IMR-90 (cell line): ENCODE results near the gene COA1. TPM values are rescaled to one million over a fixed set of nuclear protein-coding genes. Genes with fewer than 3 reads are reported as not detected.

Experiments
- ATAC-seq: fragments of 200-7000 bp; cut with Tn5 transposase; 2 replicates; pipeline ENCODE4 v1.9.1; 2020; ENCODE audit warnings: low read depth, mild to moderate bottlenecking, moderate library complexity
- BruUV-seq: library from RNA; stranded (reverse); fragments of 400-500 nt; replicated peaks from 2 replicates; lab custom pipeline; 2021; lab: Mats Ljungman, UMichigan
- CTCF ChIA-PET: fragments of 300-600 bp; formaldehyde crosslinking; extraction: SDS; loops from one replicate; lab custom pipeline; 2021; ENCODE audit warnings: antibody characterized with exemption; lab: Yijun Ruan, JAX
- POLR2A ChIA-PET: fragments of 300-600 bp; sonication (Branson Sonifier 250); formaldehyde crosslinking; loops from one replicate; lab custom pipeline; 2022; ENCODE audit warnings: antibody characterized with exemption; ENCODE audit not compliant: unreplicated experiment; lab: Charles Lee
- DNase-seq: peaks from one replicate; pipeline ENCODE4 v3.0.0; 2013
- H2AFZ ChIP-seq: replicated peaks from 2 replicates; pipeline ENCODE3; 2013; ENCODE audit warnings: low read length, mild to moderate bottlenecking; ENCODE audit not compliant: poor library complexity
- H2AK5ac ChIP-seq: 2 replicates; pipeline ENCODE4 v1.6.1; 2013; ENCODE audit warnings: low read depth, low read length, inconsistent platforms
- H2AK9ac ChIP-seq: replicated peaks from 2 replicates; pipeline ENCODE3; 2013; ENCODE audit warnings: mild to moderate bottlenecking, low read depth, low read length, moderate library complexity; ENCODE audit not compliant: poor library complexity
- H2BK120ac ChIP-seq: 2 replicates; pipeline ENCODE4 v1.6.1; 2013; ENCODE audit warnings: low read depth, low read length, inconsistent platforms
- H2BK15ac ChIP-seq: 3 replicates; pipeline ENCODE4 v1.6.1; 2013; ENCODE audit warnings: low read depth, low read length, inconsistent platforms
- H2BK20ac ChIP-seq: 2 replicates; pipeline ENCODE4 v1.6.1; 2013; ENCODE audit warnings: low read depth, mild to moderate bottlenecking, inconsistent platforms, low read length, moderate library complexity
- H2BK5ac ChIP-seq: 2 replicates; pipeline ENCODE4 v1.6.1; 2013; ENCODE audit warnings: mild to moderate bottlenecking, low read depth, low read length, inconsistent platforms; ENCODE audit not compliant: poor library complexity, severe bottlenecking
- H3K14ac ChIP-seq: replicated peaks from 2 replicates; pipeline ENCODE4 v1.6.1; 2013; ENCODE audit warnings: low read depth, low read length, inconsistent platforms
- H3K18ac ChIP-seq: 2 replicates; pipeline ENCODE4 v1.6.1; 2013; ENCODE audit warnings: low read depth, low read length, control low read depth
- H3K23ac ChIP-seq: 2 replicates; pipeline ENCODE4 v1.6.1; 2013; ENCODE audit warnings: low read depth, low read length, inconsistent platforms
- H3K27ac ChIP-seq: 2 replicates; pipeline ENCODE4 v1.5.1; 2013; ENCODE audit warnings: mild to moderate bottlenecking, control low read depth, low read length; ENCODE audit not compliant: insufficient read depth
- H3K27me3 ChIP-seq: 2 replicates; pipeline ENCODE4 v1.6.1; 2013; ENCODE audit warnings: low read length; ENCODE audit not compliant: control insufficient read depth, insufficient read depth
- H3K36me3 ChIP-seq: 2 replicates; pipeline ENCODE4 v1.6.1; 2013; ENCODE audit warnings: low read length, mixed read lengths; ENCODE audit not compliant: control insufficient read depth, insufficient read depth
- H3K4ac ChIP-seq: 2 replicates; pipeline ENCODE4 v1.6.1; 2013; ENCODE audit warnings: low read depth, low read length, inconsistent platforms
- H3K4me1 ChIP-seq: 2 replicates; pipeline ENCODE4 v1.6.1; 2013; ENCODE audit warnings: low read length, mixed read lengths; ENCODE audit not compliant: control insufficient read depth, insufficient read depth
- H3K4me2 ChIP-seq: 2 replicates; pipeline ENCODE4 v1.6.1; 2013; ENCODE audit warnings: low read depth, mild to moderate bottlenecking, control low read depth, low read length, moderate library complexity
- H3K4me3 ChIP-seq: 2 replicates; pipeline ENCODE4 v1.5.1; 2013; ENCODE audit warnings: low read depth, mild to moderate bottlenecking, control low read depth, low read length, moderate library complexity; ENCODE audit not compliant: insufficient read depth
- H3K56ac ChIP-seq: 2 replicates; pipeline ENCODE4 v1.6.1; 2013; ENCODE audit warnings: low read length, inconsistent platforms; ENCODE audit not compliant: insufficient read depth; ENCODE audit errors: extremely low read depth
- H3K79me1 ChIP-seq, 2 experiments: 2 replicates each; pipeline ENCODE4 v1.6.1; 2013; ENCODE audit warnings: low read length in 2 of 2, inconsistent platforms in 1 of 2, low read depth in 1 of 2
- H3K9ac ChIP-seq: 2 replicates; pipeline ENCODE4 v1.6.1; 2013; ENCODE audit warnings: low read depth, low read length, control low read depth
- H3K9me1 ChIP-seq: 2 replicates; pipeline ENCODE4 v1.6.1; 2013; ENCODE audit warnings: low read length, inconsistent platforms; ENCODE audit not compliant: insufficient read depth
- H3K9me3 ChIP-seq: 2 replicates; pipeline ENCODE4 v1.6.1; 2013; ENCODE audit warnings: low read length; ENCODE audit not compliant: control insufficient read depth, insufficient read depth
- H4K20me1 ChIP-seq: 2 replicates; pipeline ENCODE4 v1.6.1; 2013; ENCODE audit warnings: low read length, inconsistent platforms; ENCODE audit not compliant: insufficient read depth
- H4K5ac ChIP-seq: 2 replicates; pipeline ENCODE4 v1.6.1; 2013; ENCODE audit warnings: mild to moderate bottlenecking, low read depth, low read length, control low read depth
- H4K8ac ChIP-seq, 2 experiments: 2 replicates each; pipeline ENCODE4 v1.6.1; 2013; ENCODE audit warnings: low read depth in 2 of 2, low read length in 2 of 2, control low read depth in 1 of 2, inconsistent platforms in 1 of 2
- H4K91ac ChIP-seq: 2 replicates; pipeline ENCODE4 v1.6.1; 2013; ENCODE audit warnings: low read depth, low read length, inconsistent platforms; ENCODE audit not compliant: insufficient read depth
- BHLHE40 ChIP-seq: fragments of 150-350 bp; IDR thresholded peaks from 2 replicates; pipeline ENCODE4 v1.6.1; 2016; ENCODE audit warnings: mild to moderate bottlenecking, low read depth, low read length
- CEBPB ChIP-seq: IDR thresholded peaks from 2 replicates; pipeline ENCODE4 v1.6.1; 2012; ENCODE audit warnings: low read depth, low read length, improper control_type of control experiment
- CHD1 ChIP-seq: IDR thresholded peaks from 2 replicates; pipeline ENCODE4 v1.6.1; 2012; ENCODE audit warnings: low read depth, low read length, improper control_type of control experiment
- CTCF ChIP-seq: conservative IDR thresholded peaks from 2 replicates; pipeline ENCODE4 v1.5.1; 2012; ENCODE audit warnings: mild to moderate bottlenecking, low read depth, low read length, improper control_type of control experiment
- ELK1 ChIP-seq: fragments of 150-350 bp; IDR thresholded peaks from 2 replicates; pipeline ENCODE4 v1.6.1; 2016; ENCODE audit warnings: low read depth, mild to moderate bottlenecking, low read length, moderate library complexity, borderline replicate concordance
- MAFK ChIP-seq: IDR thresholded peaks from 2 replicates; pipeline ENCODE4 v1.6.1; 2012; ENCODE audit warnings: low read depth, low read length, improper control_type of control experiment
- MAZ ChIP-seq: IDR thresholded peaks from 2 replicates; pipeline ENCODE4 v1.6.1; 2012; ENCODE audit warnings: low read depth, mild to moderate bottlenecking, low read length, improper control_type of control experiment, moderate library complexity, borderline replicate concordance
- MXI1 ChIP-seq: IDR thresholded peaks from 2 replicates; pipeline ENCODE4 v1.6.1; 2012; ENCODE audit warnings: low read depth, mild to moderate bottlenecking, low read length, moderate library complexity, borderline replicate concordance
- NFE2L2 ChIP-seq: fragments of 150-350 bp; IDR thresholded peaks from 2 replicates; pipeline ENCODE4 v1.6.1; 2016; ENCODE audit warnings: low read depth, mild to moderate bottlenecking, low read length
- POLR2A ChIP-seq: IDR thresholded peaks from 2 replicates; pipeline ENCODE4 v1.6.1; 2012; ENCODE audit warnings: mild to moderate bottlenecking, low read depth, low read length
- RCOR1 ChIP-seq: IDR thresholded peaks from 2 replicates; pipeline ENCODE4 v1.6.1; 2012; ENCODE audit warnings: mild to moderate bottlenecking, low read length, improper control_type of control experiment; ENCODE audit not compliant: insufficient replicate concordance
- RFX5 ChIP-seq: IDR thresholded peaks from 2 replicates; pipeline ENCODE4 v1.8.0; 2012; ENCODE audit warnings: low read depth, mild to moderate bottlenecking, low read length, moderate library complexity
- SMC3 ChIP-seq: fragments of 150-350 bp; IDR thresholded peaks from 2 replicates; pipeline ENCODE4 v1.6.1; 2016; ENCODE audit warnings: low read depth, mild to moderate bottlenecking, antibody characterized with exemption, low read length, moderate library complexity
- WGBS, 2 experiments: methylation state at CpG; one replicate each; pipeline versions ENCODE4 v1.1.5 to v1.1.7; 2013; ENCODE audit warnings: missing lambda C conversion rate in 2 of 2; ENCODE audit not compliant: insufficient read length in 1 of 2; ENCODE audit errors: extremely low coverage in 2 of 2; 5-methylcytosine and 5-hydroxymethylcytosine counted together
- dilution Hi-C: fragments of 300-500 bp; cut with HindIII; formaldehyde crosslinking; loops from one replicate; pipeline ENCODE4 v1.14.3; 2018; ENCODE audit warnings: low sequenced_read_pairs; ENCODE audit not compliant: unreplicated experiment
- in situ Hi-C: fragments of 300-500 bp; cut with MboI; formaldehyde crosslinking; loops from 3 replicates; pipeline ENCODE4 v1.14.3; 2019; ENCODE audit warnings: low sequenced_read_pairs, inconsistent platforms, mixed read lengths
- intact Hi-C: fragments of 100-400 bp; cut with micrococcal nuclease; formaldehyde crosslinking; loops from 2 replicates; pipeline ENCODE4 v1.10.0; 2022
- polyA plus RNA-seq, 3 experiments: library from polyadenylated mRNA; depleted of rRNA; stranded (reverse); fragments of >200 nt; gene quantifications; 2 replicates each; pipeline ENCODE4 v1.2.3, GENCODE V29; 2012; ENCODE audit warnings: low replicate concordance in 1 of 3
- total RNA-seq: library from RNA; depleted of rRNA; stranded (reverse); fragments of >200 nt; gene quantifications from 2 replicates; pipeline ENCODE4 v1.2.3, GENCODE V29; 2012

Gene COA1
- total and polyA plus RNA-seq, 2 of the 4 experiments (the other 2 are of a cell fraction), result 34.2 to 59.5 TPM

- CTCF ChIA-PET, result no interaction called here
- Histone ChIP-seq H3K18ac (no peak overlapping the region), H2AK9ac (no peak overlapping the region), H3K36me3 (peaks cover 4% of the 10 kb centered on the region; the same call in 1 of the 2 replicates), H2AFZ (no peak overlapping the region), H3K56ac (no peak overlapping the region), H4K5ac (no peak overlapping the region), H3K79me1 (peaks cover 2 to 5% of the 10 kb centered on the region in 2 experiments; a peak in 2 of 4 replicates), H3K27ac (no peak overlapping the region), H3K4ac (no peak overlapping the region), H3K9me1 (peaks cover 4% of the 10 kb centered on the region; the same call in 1 of the 2 replicates), H4K91ac (no peak overlapping the region), H3K9me3 (no peaks in the 10 kb centered on the region), H3K27me3 (no peaks in the 10 kb centered on the region), H3K4me1 (peaks cover 5% of the 10 kb centered on the region), H2AK5ac (no peak overlapping the region), H2BK20ac (no peak overlapping the region), H2BK5ac (no peak overlapping the region), H3K9ac (no peak overlapping the region), H3K4me3 (no peak overlapping the region), H4K20me1 (no peaks in the 10 kb centered on the region), H2BK15ac (no peak overlapping the region), H2BK120ac (no peak overlapping the region), H3K23ac (peak overlapping the region; percentile 23; the same call in 1 of the 2 replicates), H3K4me2 (no peak overlapping the region), H3K14ac (no peak overlapping the region), H4K8ac (no peak overlapping the region)
- no TSS peak for BruUV-seq
- ATAC-seq (no peak), DNase-seq (no peak)
- in situ Hi-C loops (no loop called here), intact Hi-C loops (no loop called here), dilution Hi-C loops (no loop called here)
- TF ChIP-seq MAZ (no peak), RFX5 (no peak), ELK1 (no peak), CTCF (no peak), BHLHE40 (no peak), CHD1 (no peak), CEBPB (no peak), RCOR1 (no peak), MXI1 (no peak), SMC3 (no peak), MAFK (no peak), POLR2A (no peak), NFE2L2 (no peak)
- POLR2A ChIA-PET, result no interaction called here
- WGBS, 2 experiments, result no CpG with 5 or more reads among the region's 9 CpGs
Observed at GRCh38 chr7:43768201-43768886, 39.0 kb upstream of the COA1 start.
